AG09319 (cell line): ENCODE data around the gene LCE1E.

Source experiments
- DNase-seq: peaks from one replicate; pipeline ENCODE4 v3.0.0-alpha.2; 2010; ENCODE audit warnings: low read depth; ENCODE audit errors: extremely low read depth
- TF ChIP-seq, protein P1 (sequence below): IDR thresholded peaks from 2 replicates; pipeline ENCODE4 v1.5.1; 2011; ENCODE audit warnings: low read depth, mild to moderate bottlenecking, inconsistent platforms, low read length, moderate library complexity

Gene LCE1E

DNA sequence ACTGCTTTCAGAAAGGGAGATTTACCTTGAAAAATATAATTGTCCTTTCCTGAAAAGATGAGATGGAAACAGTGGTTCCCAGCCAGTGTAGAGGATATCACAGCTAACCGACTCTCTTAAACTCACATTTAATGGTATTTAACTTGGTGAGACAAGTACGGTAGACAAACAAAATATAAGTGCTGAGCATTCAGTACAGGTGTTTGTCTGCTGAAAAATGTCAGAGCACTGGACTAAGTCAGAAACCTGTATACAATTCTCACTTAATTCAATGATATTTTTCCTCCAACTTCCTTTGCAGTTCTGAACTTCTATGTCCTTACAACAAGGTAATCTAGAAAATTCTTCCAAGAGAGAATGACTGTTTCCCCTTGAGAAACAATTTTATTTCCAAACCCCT is 25.6 kb downstream of the LCE1E start, which contains the start of gene LCE1B:
Gene LCE1B, plus strand, starts transcription at position 301 of the 400 bp plus-strand sequence. CDS start 476 bp downstream, outside the sequence.
- TF ChIP-seq, protein P1, sequence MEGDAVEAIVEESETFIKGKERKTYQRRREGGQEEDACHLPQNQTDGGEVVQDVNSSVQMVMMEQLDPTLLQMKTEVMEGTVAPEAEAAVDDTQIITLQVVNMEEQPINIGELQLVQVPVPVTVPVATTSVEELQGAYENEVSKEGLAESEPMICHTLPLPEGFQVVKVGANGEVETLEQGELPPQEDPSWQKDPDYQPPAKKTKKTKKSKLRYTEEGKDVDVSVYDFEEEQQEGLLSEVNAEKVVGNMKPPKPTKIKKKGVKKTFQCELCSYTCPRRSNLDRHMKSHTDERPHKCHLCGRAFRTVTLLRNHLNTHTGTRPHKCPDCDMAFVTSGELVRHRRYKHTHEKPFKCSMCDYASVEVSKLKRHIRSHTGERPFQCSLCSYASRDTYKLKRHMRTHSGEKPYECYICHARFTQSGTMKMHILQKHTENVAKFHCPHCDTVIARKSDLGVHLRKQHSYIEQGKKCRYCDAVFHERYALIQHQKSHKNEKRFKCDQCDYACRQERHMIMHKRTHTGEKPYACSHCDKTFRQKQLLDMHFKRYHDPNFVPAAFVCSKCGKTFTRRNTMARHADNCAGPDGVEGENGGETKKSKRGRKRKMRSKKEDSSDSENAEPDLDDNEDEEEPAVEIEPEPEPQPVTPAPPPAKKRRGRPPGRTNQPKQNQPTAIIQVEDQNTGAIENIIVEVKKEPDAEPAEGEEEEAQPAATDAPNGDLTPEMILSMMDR: no peak
- DNase-seq: no peak

DNA sequence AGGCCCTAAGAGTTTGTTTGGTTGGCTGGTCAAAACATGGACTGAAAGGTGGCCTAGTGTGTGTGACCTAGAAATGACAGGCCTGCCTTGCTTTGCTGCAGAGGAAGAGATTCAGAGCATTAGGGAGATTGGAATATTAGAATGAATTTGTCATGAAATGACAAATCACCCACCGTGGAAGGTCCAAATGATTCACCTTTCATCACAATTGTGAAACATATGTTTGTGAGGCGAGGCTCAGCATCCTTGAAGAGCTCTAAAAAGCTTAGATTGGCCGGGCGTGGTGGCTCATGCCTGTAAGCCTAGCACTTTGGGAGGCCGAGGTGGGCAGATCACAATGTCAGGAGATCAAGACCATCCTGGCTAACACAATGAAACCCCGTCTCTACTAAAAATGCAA is 31.3 kb downstream of the LCE1E start:
- TF ChIP-seq, protein P1: no peak
- DNase-seq: no peak

DNA sequence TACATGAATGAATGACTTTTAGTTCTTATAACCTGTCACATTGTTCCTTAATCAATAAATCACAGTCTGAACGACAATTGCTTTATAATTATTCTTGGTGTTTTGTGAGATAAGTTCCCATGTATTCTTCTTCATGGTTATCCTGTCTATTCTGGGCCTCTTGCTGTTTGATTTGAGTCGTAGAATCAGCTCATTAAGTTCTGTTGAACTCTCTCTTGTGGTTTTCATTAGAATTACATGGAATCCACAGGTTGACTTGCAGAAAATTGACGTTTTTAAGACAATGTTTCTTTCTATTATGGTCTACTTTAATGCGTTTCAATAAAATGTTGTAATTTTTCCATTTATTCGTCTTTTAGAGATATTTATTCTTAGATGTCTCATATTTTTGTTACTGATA is 37.2 kb downstream of the LCE1E start:
- DNase-seq: no peak
- TF ChIP-seq, protein P1: no peak

DNA sequence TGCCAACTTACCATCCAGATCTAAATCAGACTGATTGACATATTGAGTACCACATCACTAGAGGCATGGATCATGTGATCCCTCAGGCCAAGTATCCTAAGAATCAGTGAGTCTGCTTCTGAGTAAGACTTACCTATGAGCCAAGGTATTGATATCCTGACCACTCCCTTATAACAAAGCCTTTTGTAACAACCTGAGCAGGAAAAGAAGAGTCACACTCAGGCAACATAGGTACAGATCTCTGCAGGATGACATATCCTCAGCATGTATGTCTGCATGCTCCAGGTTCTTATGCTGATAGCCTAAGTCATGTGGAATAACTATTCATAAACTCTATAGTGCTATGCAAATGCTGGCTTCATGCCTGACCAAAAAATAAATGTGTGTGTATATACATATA is 38.9 kb downstream of the LCE1E start:
- TF ChIP-seq, protein P1: no peak

DNA sequence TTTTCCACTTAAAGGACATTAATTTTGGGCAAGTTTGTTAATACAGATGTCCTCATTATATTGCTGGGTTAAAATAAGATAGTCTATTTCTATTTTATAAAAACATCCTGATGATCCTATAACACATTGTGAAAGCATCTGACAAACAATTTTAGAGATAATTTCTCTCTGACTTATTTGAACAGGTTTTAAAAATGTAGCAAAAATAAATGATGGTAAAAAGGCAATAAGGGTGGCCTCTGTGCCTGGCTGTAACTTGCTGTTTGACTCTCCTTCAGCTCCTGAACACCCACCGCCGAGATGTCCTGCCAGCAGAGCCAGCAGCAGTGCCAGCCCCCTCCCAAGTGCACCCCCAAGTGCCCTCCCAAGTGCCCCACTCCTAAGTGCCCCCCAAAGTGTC is 41.1 kb downstream of the LCE1E start, which contains the start of gene LCE1A:
Gene LCE1A, plus strand, starts transcription at position 301 of the 400 bp plus-strand sequence. Its CDS starts 0 bp downstream, at position 301.
- DNase-seq: no peak
- TF ChIP-seq, protein P1: no peak

More for the DNA sequence above, 38.9 kb downstream of the LCE1E start:
- DNase-seq: no peak

DNA sequence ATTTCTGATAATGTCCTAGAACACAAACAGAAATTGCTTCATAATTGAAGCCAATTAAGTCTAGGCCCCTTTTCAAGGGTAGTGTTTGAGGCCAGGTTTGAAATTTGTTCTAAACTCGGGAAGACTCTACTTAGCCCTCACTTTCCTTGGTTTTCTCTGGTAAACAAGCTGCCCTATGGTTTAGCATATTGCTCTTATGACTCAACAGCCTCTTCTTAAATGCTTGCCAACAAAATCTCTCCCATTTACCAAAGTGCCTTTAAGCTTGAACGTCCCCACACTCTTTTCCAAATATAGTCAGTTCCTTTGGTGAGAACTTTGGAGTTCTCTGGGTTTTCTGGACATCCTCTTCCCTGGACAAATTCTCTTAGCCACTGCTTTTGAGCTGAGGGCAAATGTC is 50.8 kb downstream of the LCE1E start:
- TF ChIP-seq, protein P1: no peak
- DNase-seq: no peak
